HepG2 (cell line): ENCODE measurements around the gene AFAP1. TPM values are rescaled to one million over a fixed set of nuclear protein-coding genes. Genes with fewer than 3 reads are reported as not detected.

Source experiments
- AHDC1 ChIP-seq: sonication (generic); formaldehyde crosslinking; IDR thresholded peaks from 2 replicates; pipeline ENCODE4 v1.5.1; 2020; ENCODE audit warnings: mild to moderate bottlenecking, missing genetic modification reagents, borderline replicate concordance
- ARHGAP35 ChIP-seq: sonication (generic); formaldehyde crosslinking; IDR thresholded peaks from 2 replicates; pipeline ENCODE4 v1.9.0; 2022; ENCODE audit warnings: mild to moderate bottlenecking, inconsistent platforms, moderate library complexity, missing genetic modification reagents, borderline replicate concordance
- SP1 ChIP-seq, 2 experiments: fragments of 450-650 bp in 1 of 2; sonication (generic) in 1 of 2; formaldehyde crosslinking in 1 of 2; IDR thresholded peaks; 2 replicates each; pipeline versions ENCODE4 v1.4.0 to v1.6.1; 2016 to 2020; ENCODE audit warnings: missing genetic modification reagents in 1 of 2
- TFDP1 ChIP-seq: IDR thresholded peaks from 2 replicates; pipeline ENCODE4 v1.6.1; 2016; ENCODE audit warnings: missing compliant biosample characterization, missing genetic modification reagents, borderline replicate concordance
- ZMYM2 ChIP-seq: sonication (generic); formaldehyde crosslinking; IDR thresholded peaks from 2 replicates; pipeline ENCODE4 v1.8.0; 2022; ENCODE audit warnings: mild to moderate bottlenecking, missing genetic modification reagents
- ZNF224 ChIP-seq: sonication (generic); formaldehyde crosslinking; IDR thresholded peaks from 2 replicates; pipeline ENCODE4 v1.5.0; 2020; ENCODE audit warnings: mild to moderate bottlenecking, missing genetic modification reagents
- polyA plus RNA-seq, 8 experiments: library from polyadenylated mRNA; depleted of rRNA in 3 of 8; stranded (reverse) in 7 of 8; unstranded in 1 of 8; fragments of >200 nt; fragmentation: Illumina TruSeq in 4 of 8; extraction: Trizol in 4 of 8; gene quantifications; 2 replicates each; pipeline versions ENCODE4 v1.2.1 to v1.2.3, GENCODE V29; 2011 to 2016; ENCODE audit warnings: low read depth in 4 of 8, missing spikeins in 1 of 8, mixed read lengths in 1 of 8; ENCODE audit not compliant: insufficient read depth in 1 of 8
- total RNA-seq, 5 experiments: library from RNA; depleted of rRNA; stranded (reverse); fragments of >200 nt; fragmentation: Illumina TruSeq; extraction: Trizol; gene quantifications; 2 replicates each; pipeline ENCODE4 v1.2.3, GENCODE V29; 2016; ENCODE audit warnings: low read depth in 1 of 5
- TF ChIP-seq, protein P1 (sequence below): sonication (generic); formaldehyde crosslinking; conservative IDR thresholded peaks from 2 replicates; pipeline ENCODE4 v1.8.0; 2022; ENCODE audit warnings: mild to moderate bottlenecking, moderate library complexity, missing genetic modification reagents
- TF ChIP-seq, protein P2 (sequence below): fragments of 450-650 bp; IDR thresholded peaks from 2 replicates; pipeline ENCODE4 v1.6.1; 2016

Gene AFAP1
- total and polyA plus RNA-seq, 2 of the 13 experiments (the other 11 are each of a cell fraction or from before 2014, with no cell fraction given), result 2.5 TPM

DNA sequence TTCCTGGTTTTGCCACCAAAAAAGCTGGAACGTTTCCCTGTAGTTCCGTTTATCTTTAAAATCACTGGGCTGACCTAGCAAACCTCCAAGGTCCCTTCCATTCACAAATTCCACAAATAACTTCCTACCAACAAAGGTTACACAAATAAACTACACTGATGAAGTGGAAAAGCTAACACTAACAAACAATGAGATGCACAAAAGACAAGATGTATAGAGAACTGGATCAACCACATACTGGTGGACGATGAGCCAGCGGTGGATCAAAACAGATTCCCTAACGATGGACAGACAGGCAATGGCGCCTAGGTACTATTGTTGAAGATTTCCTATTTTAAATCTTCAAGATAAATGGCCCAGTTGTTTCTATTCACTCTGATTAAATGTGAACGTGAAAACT is 15.5 kb downstream of the AFAP1 start (continued):
- TF ChIP-seq, protein P1, sequence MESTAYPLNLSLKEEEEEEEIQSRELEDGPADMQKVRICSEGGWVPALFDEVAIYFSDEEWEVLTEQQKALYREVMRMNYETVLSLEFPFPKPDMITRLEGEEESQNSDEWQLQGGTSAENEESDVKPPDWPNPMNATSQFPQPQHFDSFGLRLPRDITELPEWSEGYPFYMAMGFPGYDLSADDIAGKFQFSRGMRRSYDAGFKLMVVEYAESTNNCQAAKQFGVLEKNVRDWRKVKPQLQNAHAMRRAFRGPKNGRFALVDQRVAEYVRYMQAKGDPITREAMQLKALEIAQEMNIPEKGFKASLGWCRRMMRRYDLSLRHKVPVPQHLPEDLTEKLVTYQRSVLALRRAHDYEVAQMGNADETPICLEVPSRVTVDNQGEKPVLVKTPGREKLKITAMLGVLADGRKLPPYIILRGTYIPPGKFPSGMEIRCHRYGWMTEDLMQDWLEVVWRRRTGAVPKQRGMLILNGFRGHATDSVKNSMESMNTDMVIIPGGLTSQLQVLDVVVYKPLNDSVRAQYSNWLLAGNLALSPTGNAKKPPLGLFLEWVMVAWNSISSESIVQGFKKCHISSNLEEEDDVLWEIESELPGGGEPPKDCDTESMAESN, result no peak
- TF ChIP-seq AHDC1 (CRISPR knock-in tag) (no peak; the same call in 1 of the 2 replicates), ZNF224 (CRISPR knock-in tag) (no peak), TFDP1 (CRISPR knock-in tag) (no peak), ARHGAP35 (CRISPR knock-in tag) (no peak), SP1 (IDR thresholded peaks at IDR 0.05) (no peak), SP1 (CRISPR knock-in tag; IDR thresholded peaks at IDR 0.05) (no peak), ZMYM2 (CRISPR knock-in tag) (no peak)
- TF ChIP-seq, protein P2, sequence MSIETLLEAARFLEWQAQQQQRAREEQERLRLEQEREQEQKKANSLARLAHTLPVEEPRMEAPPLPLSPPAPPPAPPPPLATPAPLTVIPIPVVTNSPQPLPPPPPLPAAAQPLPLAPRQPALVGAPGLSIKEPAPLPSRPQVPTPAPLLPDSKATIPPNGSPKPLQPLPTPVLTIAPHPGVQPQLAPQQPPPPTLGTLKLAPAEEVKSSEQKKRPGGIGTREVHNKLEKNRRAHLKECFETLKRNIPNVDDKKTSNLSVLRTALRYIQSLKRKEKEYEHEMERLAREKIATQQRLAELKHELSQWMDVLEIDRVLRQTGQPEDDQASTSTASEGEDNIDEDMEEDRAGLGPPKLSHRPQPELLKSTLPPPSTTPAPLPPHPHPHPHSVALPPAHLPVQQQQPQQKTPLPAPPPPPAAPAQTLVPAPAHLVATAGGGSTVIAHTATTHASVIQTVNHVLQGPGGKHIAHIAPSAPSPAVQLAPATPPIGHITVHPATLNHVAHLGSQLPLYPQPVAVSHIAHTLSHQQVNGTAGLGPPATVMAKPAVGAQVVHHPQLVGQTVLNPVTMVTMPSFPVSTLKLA, result no peak
